Stimulated activated CD4-positive, alpha-beta T cell treated with anti-CD3 and anti-CD28 coated beads, Interleukin-2, amount 100 ng/mL, for 48 hours (primary cell): ENCODE results near the gene SLC5A4.
A peak's percentile ranks its signal among the peaks of the same experiment; 100 is the strongest.

Experiments
- DNase-seq, 2 donors: peaks; one replicate each; pipeline ENCODE4 v3.0.0-alpha.2; 2020

The SLC5A4 gene

DNA sequence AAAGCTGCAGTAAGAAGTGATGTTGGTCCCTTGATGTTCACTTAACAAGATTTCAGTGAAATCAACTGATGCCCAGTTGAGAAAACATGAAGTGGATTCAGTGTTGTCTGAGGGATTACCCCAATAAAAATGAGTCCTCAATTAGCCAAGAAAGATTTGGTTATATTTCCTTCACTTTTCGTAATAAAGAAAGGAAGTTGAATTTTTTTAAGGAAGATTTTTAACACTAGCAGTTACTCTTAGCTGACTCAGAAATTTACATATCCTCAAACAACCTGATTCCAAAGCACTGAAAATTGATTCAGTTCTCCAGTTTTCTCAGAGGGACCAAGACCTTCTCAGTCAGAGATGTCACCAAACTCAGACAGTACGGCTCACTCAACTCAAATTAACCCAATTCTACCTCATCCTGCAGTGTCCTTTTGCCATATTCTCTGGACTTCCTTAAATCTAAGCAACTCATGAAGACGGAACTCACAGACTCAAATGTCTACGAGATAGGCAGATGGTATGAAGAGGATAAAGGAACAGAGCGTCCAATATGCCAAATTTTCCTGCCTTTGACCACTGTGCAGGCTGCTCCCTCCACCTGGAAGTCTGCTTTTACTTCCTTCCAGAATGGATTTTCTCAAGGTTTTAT lies 22.8 kb downstream of the SLC5A4 start:
- DNase-seq, result no peak

- DNase-seq, result no peak
Measured at GRCh38 chr22:32226326-32227104, 28.6 kb downstream of the SLC5A4 start.

GRCh38 chr22:32222991-32223390 lies 32.2 kb downstream of the SLC5A4 start:
- no peak for DNase-seq

DNA sequence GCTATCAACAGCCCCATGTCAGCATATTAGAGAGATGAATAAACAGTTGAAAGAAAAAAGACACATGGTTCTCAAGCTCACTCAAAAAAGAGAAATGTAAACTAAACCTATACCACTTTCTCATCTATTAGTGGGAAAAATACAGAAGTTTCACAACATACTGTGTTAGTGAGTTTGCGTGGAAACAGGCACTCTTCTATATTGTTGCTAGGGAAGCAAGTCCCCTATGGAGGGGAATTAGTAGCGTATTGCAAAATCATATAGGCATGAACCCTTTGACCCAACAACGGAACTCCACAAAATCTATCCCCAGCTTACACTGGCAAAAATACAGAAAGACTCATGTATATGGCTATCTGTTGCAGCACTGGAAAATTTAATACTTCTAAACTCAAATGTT lies 36.1 kb downstream of the SLC5A4 start:
- no peak for DNase-seq

GRCh38 chr22:32218470-32218869 lies 36.7 kb downstream of the SLC5A4 start:
- DNase-seq, result no peak

GRCh38 chr22:32217465-32217864 lies 37.7 kb downstream of the SLC5A4 start:
- DNase-seq, result no peak

GRCh38 chr22:32216911-32217310 lies 38.2 kb downstream of the SLC5A4 start:
- no peak for DNase-seq

DNA sequence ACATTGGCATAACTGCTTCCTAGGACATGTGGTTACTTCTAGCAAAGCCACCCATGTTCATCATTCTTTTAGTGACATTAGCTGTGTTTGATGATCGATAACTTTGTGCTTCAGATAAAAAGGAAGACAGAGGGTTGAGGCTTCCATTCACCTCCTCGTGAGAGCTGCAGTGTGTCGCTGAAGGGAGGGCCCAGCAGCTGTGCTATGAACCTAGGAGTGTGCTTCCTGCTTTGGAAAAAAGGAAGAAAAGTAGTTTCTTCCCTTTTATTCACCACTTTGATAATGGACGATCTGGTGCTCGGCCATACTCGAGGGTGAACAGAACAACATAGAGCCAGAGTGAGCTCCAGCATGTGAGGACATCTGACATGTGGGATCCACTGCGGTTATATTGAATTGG lies 44.1 kb downstream of the SLC5A4 start:
- DNase-seq, result no peak

GRCh38 chr22:32208681-32209080 lies 46.5 kb downstream of the SLC5A4 start:
- no peak for DNase-seq

GRCh38 chr22:32207971-32208480 lies 47.1 kb downstream of the SLC5A4 start:
- DNase-seq, result no peak

DNA sequence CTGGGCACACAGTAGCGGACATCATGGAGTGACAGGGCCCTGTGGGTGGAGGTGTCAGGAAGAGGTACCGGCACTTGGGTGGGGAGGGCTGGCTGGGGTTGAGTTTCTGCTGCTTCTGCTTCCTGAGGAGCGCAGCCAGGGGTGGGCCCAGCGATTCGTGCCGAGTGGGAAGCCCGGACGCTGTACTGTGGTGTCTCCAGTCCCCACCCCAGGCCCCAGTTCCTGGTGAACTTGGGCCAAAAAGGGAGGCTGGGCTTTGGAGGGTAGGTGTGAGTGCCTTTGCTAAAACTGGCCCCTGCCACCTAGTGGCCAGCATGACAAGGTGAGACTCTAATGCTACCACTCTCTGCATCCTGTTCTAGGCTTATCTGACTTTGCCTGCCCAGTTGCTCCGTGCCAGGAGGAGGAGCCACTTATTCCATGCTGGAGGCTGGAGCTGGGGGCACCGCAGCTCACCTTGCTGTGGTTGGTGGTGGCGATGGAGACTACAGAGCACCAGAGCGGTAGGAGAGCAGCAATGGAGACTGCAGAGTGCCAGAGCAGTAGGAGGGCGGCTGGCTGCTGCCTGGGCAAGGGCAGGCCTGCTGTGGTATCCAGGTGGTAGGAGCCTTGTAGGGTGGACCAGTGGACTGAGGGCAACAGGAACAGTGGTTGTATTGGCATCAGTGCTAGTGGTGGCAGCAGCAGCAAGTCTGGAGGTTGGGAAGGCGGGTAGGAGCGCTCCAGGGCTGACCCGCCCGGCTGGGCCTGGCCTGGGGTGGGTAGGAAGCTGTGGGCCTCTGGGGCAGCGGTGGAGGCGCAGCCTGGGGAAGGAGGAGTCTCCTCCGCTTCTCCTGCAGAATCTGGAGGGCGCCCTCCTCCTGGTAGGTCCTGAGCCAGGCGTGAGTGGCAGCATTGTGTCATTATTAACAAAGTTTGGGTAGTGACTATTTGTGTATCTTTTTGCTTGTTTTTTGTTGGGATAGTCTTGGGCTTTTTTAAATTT lies 48.1 kb downstream of the SLC5A4 start:
- no peak for DNase-seq

- no peak for DNase-seq
Measured at GRCh38 chr22:32205974-32206773, 49.0 kb downstream of the SLC5A4 start.

DNA sequence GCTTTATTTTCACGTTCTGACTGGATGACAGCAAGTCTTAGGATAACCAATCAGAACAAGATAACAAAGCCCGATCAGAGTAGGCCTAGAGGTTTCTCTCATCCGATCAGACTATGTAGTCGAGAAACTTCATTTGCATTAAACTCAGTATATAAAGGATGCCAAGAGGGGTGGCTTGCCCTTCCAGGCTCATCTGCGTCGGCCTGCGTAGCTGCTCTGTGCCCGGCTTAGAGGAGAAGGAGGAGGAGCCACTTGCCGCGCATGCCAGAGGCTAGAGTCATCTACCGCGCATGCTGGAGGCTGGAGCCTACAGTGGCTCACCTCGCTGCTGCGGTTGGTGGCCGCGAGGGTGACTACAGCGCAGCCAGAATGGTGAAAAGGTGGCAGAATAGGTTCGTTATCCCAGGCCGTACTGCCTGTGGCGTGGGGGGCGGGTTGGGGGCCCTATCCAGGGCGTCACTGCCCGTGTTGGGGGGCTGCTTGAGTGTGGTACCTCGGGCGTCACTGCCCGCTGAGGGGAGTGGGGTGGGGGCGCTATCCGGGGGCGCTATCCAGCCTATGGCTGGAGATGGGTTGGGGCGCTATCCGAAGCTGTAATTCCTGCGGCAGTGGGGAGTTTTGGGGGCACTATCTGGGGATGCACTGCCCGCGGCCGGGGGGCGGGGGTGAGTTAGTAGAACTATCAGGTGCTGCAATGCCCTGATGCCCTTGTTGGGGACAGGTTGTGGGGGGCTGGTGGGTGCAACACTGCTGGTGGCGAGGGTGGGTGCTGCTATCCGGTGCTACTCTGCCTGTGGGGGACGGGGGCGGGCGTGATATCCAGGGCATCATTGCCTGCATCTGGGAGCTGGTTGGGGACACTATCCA lies 50.1 kb downstream of the SLC5A4 start, which contains the start of gene RFPL2:
Gene RFPL2 (minus strand): TSS at position 218 of the 867 bp plus-strand sequence. CDS start 2,622 bp downstream, outside the sequence.
- no peak for DNase-seq

- DNase-seq, result no peak
Measured at GRCh38 chr22:32204040-32204855, 50.9 kb downstream of the SLC5A4 start.

DNA sequence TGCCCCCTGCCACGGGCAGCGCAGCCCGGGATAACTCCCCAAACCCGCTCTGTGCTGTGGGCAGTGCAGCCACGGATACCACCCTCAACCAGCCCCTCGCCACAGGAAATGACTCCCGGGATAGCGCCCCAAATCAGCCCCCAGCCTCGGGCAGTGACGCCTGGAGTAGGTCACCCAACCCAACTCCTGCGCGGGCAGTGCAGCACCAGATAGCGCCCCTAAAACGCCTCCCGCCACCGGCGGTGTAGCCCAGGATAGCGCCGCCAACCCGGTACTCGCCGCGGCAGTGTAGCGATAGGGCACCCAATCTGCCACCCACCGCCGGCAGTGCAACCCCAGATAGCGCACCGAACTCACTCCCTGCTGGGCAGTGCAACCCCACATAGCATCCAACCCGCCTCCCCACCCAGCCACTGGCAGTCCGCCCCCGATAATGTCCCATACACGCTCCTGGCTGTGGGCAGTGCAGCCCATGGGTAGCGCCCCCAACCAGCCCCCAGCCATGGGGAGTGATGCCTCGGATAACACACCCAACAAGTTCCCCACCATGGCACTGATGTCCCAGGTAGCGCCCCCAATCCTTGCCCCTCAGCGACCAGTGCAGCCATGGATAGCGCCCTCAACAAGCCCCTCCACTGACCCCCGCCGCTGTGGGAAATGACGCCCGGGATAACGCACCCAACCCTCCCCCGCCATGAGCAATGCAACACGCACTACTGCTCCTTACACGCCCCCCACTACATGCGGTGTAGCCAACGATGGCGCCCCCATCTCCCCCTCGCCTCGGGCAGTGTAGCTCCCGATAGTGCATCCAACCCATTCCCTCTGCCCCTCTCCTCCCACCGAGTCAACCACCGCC lies 51.7 kb downstream of the SLC5A4 start:
- DNase-seq, result no peak

DNA sequence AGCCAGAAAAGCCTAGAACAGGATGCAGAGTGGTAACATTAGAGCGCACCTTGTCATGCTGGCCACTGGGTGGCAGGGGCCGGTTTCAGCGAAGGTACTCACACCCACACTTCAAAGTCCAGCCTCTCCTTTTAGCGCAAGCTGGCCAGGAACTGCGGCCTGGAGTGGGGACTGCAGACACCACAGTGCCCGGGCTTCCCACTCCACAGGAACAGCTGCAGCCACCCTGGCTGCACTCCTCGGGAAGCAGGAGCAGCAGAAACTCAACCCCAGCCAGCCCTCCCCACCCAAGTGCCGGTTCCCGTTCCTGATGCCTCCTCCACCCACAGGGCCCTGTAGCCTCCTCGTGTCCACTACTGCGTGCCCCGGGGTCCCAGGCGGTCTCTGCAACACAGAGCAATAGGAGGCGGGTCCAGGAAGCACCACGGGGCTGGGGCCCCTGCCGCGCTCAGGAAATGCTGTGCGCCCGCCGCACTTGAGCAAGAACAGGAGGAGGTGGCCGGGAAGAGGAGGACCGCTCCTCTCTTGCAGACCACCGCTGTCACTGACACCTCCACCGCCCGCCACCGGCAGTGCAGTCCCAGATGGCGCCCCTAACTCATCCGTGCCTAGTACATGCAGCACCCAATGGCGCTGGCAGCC lies 52.5 kb downstream of the SLC5A4 start:
- peak in 1 of 2 donors; percentile 25 for DNase-seq

DNA sequence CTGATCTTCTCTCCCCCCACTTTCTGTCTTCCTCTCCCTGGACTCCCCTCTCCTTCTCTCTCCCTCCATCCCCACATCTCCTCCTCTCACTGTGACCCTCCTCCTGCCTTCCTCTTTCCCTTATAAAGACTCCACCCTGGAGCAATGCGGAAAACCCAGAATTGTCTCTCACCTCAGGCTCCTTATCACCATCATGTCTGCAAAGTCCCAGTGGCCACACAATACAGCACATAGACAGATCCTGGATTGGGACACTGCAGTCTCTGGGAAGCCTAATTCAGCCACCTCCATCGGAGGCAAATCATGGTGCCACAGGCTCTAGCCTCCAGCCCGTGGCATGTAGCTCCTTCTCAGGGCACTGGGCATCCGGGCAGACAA lies 53.0 kb downstream of the SLC5A4 start:
- no peak for DNase-seq

- no peak for DNase-seq
Measured at GRCh38 chr22:32200752-32201151, 54.4 kb downstream of the SLC5A4 start.

- DNase-seq, result no peak
Measured at GRCh38 chr22:32199961-32200360, 55.2 kb downstream of the SLC5A4 start.
